OCI-LY1 (cell line): Measurements from ENCODE around the gene TTC4.

Experiments used
- CTCF ChIP-seq: fragments of 200-600 bp; sonication (generic), shearing (Covaris generic); IDR thresholded peaks from 2 replicates; pipeline ENCODE4 v1.5.1; 2017; ENCODE audit warnings: mild to moderate bottlenecking, antibody characterized with exemption, low read length, moderate library complexity, mixed read lengths
- EZH2 ChIP-seq: fragments of 200-600 bp; sonication (generic), shearing (Covaris generic); IDR thresholded peaks from 2 replicates; pipeline ENCODE4 v1.8.0; 2017; ENCODE audit warnings: borderline replicate concordance, mixed run types, mild to moderate bottlenecking, antibody characterized with exemption, low read length, moderate library complexity, mixed read lengths

GRCh38 chr1:54781023-54781723 is 65.5 kb downstream of the TTC4 start:
- no peak for TF ChIP-seq CTCF
- TF ChIP-seq EZH2, result no peak
